ENCODE data around the gene EDDM3A.
"Not testable (repeated sequence)": the region's sequence is repeated elsewhere in the genome, so short reads cannot be mapped to it uniquely, and the experiment has no call there.

The EDDM3A gene

DNA sequence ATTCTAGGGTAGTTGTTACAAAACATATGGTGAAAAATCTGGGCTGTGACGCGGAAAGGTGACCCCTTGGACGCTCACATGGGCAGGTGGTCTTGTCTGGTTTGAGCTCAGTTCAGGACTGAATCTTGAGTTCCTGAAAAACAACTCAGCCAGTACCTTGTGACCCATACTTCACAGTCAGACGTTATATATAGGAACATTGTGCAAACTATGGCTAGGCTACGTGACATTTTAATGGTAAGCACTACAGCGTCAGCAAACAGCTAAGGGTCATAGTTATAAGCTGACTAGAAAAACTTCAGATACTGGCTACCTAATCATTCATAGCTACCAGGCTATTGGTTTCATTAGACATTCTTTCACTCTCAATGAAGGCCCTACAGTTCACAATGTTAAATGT lies 14.8 kb upstream of the EDDM3A start:
- intact Hi-C loops (cut with DNase I): no loop called here
- DNase-seq: no peak

DNA sequence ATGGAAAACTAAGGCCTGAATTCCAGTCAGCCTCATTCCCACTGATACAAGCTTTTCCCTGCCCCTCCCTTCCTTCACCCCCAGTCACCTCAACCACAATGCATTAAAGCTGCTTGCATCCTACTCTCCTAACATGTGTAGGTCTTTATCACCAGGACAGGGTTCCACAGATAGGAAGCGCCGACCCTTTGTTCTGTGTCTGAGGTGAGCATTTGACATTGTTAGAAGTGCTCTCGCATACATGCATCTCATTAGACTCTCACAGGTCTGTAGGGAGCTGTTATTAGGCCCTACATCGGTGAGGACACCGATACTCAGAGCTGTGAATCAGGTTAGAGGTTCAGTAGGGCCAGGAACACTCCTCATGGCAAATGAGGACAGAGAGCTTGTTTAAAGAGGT lies 13.2 kb upstream of the EDDM3A start:
- no peak for DNase-seq
- intact Hi-C loops (cut with DNase I): no loop called here

DNA sequence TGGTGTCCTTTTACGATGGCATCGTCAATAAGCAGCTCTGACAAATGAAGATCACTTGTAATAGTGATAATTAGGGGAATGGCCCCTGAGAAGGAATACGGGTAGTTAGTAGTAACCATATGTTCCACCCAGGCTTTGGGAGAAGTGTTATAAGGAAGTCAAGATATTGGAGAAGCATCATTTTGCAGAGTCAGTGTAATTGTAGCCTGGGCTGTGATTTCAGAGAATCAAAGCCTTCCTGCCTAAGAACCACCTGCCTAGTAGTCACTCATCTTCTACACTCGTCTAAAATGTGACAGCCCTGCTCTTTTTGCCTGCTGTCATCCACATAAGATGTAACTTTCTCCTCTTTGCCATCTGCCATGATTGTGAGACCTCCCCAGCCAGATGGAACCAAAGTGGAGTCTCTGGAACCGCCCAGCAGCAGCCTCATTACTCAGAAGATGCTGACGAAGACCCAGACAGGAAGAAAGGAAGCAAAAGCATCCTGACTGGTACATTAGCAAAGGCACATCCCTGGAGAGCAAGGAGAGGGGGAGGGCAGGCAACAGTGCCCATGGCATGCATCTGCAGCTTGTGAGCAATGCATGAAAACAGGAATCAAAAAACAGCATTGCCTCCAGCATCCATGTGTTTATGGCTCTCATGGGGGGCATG lies 12.6 kb upstream of the EDDM3A start:
- peak in 1 of 42 donors; percentile 10 for DNase-seq

DNA sequence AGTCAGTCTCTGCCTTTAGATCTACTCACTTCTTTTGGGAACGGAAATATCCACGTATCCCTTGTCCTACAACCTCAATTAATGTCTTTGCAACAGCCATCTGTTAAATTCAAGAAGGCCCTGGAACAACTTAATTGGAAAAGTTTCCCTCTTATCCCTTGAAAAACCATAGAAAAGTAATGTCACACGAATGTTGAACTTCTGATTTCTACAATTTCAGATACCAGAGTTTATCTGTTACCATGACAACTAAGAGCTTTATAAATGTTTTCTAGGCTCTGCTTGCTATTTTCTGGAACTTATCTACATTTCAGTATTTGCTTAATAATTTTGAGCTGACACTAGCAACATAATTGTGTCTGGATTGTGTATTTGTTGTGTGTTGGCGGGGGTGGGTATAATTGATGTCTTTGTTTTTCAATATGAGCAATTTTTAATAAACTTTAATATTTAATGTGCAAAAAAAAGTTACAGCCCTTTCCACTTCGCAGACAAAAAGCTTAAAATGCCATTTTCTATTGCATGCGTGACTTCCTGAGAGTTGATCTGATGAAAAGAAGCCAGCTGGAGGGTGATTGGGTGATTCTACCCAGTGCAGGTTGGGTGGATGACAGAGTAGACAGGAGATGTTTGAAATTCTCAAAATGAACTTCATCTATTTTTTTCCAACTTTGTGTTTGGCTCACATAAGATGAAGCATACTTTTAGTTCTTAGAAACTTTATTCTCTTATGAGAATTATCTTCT lies 11.8 kb upstream of the EDDM3A start:
- intact Hi-C loops (cut with DNase I): no loop called here
- no peak for DNase-seq

More for the DNA sequence above, 12.6 kb upstream of the EDDM3A start:
- intact Hi-C loops (cut with DNase I): no loop called here

DNA sequence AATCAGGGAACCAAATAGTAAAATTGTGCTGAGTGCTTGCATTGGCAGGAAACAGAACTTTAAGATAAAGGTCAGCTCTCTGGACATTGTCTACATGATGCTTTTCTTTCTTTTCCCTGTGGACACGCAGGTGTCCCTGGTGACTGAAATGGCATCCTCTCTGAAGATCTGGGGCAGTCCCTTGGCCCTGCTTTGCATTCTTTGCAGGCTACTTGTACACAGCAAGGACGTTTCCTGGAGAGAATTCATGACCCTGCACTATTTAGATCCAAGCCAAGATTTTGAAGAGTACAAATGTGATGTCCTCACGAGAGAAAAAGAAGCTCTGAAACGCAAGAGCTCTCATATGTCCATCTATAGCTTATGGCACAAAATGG lies 11.3 kb upstream of the EDDM3A start:
- DNase-seq: peak in 1 of 42 donors; percentile 1
- intact Hi-C loops (cut with DNase I): no loop called here

DNA sequence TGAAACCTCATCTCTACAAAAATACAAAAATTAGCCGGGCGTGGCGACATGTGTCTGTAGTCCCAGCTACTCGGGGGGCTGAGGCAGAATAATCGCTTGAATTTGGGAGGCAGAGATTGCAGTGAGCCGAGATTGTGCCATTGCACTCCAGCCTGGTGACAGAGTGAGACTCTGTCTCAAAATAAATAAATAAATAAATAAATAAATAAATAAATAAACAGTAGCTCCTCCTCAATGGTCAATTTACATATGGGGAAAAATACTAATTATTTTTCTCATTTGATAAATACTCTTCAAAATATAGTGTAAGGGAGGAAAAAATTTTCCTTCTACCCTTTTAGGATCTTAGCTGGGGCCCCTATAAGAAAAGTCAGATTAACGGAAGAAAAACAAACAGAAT lies 7.4 kb upstream of the EDDM3A start:
- intact Hi-C loops (cut with DNase I); DNase-seq: not testable (repeated sequence)

DNA sequence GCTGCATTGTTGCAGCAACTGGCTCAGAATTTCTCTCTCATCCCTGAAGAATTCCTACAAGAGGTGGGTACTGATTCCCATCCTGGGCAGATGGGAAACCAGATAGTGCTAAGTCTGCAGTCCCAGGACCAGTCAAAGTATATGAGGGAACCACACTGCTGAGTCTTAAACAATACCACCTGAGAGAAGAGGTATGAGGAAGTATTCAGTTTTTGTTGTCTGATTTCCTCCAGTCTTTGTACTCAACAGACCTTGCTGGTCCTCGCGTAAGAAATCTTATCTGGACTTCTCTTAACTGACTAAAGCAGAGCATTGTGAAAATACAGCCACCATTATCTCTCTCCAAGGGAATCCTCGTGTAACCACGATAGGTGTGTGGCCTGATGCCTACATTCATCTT lies 3.6 kb upstream of the EDDM3A start:
- DNase-seq: no peak

DNA sequence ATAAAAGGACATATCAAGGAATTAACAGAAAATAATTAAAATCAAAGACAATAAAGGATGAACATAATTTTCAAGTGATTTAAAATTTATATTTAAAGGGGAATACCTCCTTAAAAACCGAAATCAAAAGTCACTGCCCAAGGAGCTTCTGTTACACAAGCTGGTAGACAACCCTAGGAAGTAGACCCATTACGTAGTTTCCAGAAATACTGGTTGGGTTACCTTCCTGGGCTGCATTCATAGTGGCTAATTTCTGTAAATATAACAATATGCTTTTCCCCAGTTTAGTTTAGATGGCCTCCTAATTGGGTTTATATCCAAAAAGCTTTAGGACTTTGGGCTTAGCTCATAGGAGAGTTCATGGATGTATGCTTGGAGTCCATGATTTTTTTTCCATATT lies 2.1 kb upstream of the EDDM3A start:
- no peak for DNase-seq
- intact Hi-C loops (cut with DNase I): no loop called here

More for the DNA sequence above, 3.6 kb upstream of the EDDM3A start:
- intact Hi-C loops (cut with DNase I): no loop called here

DNA sequence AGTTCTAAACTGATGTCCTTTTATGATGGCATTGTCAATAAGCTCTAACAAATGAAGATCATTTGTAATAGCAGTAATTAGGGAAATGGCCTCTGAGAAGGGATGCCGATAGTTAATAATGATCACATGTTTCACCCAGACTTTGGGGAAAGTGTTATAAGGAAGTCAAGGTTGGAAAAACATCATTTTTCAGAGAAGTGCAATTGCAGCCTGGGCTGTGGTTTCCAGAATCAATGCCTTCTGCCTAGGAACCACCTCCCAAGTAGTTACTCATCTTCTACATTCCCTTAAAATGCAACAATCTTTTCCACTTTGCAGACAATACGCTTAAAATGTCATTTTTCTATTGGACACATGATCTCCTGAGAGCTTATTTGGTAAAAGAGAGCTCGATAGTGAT lies 879 bp downstream of the EDDM3A start:
- intact Hi-C loops (cut with DNase I): no loop called here
- DNase-seq: no peak

DNA sequence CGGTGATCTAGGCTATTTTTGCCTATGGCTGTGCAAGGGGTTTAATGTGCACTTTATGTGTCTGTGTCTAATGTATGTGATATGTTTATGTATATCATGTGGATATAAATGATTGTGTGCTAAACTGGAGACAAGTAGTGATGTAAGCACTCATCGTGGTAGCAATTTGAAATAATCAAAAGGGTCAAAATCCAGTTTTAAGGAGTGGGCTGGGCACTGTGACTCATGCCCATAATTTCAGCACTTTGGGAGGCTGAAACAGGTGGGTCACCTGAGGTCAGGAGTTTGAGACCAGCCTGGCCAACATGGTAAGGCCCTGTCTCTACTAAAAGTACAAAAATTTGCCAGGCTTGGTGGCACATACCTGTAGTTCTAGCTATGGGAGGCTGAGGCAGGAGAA lies 2.8 kb downstream of the EDDM3A start:
- intact Hi-C loops (cut with DNase I): no loop called here
- DNase-seq: no peak

DNA sequence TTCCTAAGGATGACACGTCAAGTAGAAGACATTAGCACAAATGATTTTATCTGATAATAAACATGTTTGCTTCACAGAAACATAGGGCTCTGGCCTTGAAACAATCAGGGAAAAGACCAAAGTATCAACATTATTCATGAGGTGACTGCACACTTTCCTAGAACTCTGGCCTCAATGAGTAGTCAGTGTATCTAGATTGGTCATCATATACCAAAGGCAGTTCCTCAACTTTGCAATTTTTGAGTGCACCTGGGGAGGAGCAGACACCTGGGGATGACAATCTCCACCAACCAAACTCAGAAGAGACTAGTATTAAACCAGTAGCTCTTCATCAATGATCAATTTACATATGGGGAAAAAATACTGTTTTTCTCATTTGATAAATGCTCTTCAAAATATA lies 4.5 kb downstream of the EDDM3A start:
- DNase-seq: no peak
- intact Hi-C loops (cut with DNase I): no loop called here

DNA sequence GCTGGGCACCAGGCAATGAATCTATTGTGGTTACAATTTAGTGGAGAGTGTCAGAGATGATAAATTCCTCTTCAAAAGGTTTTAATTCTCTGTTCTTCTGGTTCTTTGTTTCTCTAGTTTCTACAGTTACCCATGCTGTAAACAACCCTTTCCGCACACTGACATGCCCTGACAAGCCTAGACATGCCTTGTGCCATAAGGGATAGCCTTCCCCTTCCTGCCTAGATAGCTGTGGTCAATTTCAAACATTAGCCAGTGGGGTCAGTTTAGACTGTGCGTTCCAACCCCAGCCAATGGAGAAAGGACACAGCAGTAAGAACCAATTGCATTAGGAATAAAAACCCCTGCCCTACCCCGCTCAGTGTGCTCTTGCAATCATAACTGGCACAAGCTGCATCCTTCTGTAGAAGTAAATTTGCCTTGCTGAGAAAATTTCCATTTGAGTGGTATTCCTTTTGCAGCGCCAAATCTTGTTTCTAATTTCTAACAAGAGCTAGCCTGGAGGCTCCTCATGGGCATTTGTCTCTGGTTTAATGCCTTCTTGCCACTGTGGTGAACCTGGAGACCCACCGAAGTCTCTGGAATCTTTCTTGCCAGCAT lies 6.4 kb downstream of the EDDM3A start:
- intact Hi-C loops (cut with DNase I): no loop called here
- DNase-seq: no peak

DNA sequence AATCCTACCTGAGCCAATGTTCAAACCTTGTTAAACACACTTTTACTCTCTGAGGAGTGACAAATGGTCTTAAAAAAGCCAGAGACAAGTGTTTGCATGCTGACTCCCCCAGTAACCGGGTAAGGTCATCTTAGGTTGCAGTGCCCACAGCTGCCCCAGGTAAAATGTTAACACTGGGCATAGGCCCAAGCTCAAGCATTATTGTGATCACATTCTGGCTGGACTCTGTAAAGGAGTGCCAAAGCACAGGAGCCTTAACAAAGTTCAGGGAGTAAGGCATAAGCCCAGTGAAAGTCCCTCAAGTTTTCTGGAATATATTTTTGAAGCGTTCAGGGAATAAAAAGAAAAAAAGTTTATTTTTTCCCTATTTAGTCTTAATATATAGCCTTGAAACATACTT lies 8.6 kb downstream of the EDDM3A start:
- intact Hi-C loops (cut with DNase I): no loop called here

DNA sequence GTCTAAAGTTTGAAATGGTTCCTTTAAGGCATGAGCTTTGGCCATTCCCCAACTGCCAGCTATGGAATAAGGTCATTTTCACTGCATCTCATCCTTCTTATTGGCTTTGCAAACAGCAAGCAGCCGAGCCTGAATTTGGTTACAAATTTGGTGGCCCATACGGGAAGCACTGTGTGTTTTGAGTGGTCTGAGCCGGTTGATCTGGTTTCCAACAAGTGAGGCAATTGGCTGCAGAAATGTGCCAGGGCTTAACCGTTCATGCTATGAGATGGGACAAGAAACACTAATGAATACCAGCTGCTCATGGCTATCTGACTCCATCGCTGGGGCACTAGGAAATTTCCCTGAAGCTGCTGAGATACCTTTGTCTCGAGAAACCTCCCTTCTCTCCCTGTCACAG lies 9.3 kb downstream of the EDDM3A start:
- DNase-seq: no peak
- intact Hi-C loops (cut with DNase I): no loop called here

More for the DNA sequence above, 8.6 kb downstream of the EDDM3A start:
- DNase-seq: no peak

DNA sequence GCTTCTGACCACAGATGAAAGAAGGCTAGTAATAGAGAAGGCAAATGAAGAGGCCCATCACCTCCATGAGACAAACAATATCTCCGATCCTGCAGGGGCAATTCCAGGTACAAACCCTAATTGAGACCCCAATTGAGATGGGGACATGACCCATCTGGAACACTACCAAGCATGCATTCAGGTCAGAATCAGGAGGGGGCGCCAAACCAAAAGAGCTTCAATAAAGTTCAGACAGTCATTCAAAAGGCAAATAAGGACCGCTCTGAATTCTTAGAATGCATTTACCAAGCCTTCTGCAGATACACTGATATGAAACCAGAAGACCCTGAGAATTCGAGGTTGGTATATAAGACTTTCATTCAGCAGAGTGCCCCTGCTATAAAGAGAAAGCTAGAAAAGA lies 12.3 kb downstream of the EDDM3A start:
- intact Hi-C loops (cut with DNase I): no loop called here

DNA sequence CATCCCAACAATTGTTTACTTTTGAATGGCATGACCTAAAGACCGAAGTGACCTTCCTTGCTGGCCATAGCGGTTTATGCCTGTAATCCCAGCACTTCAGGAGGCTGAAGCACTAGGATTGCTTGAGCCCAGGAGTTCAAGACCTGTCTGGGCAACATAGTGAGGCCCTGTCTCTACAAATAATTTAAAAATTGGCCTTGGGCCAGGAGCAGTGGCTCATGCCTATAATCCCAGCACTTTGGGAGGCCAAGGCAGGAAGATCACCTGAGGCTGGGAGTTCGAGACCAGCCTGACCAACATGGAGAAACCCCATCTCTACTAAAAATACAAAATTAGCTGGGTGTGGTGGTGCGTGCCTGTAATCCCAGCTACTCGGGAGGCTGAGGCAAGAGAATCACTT lies 13.8 kb downstream of the EDDM3A start:
- intact Hi-C loops (cut with DNase I); DNase-seq: not testable (repeated sequence)

More for the DNA sequence above, 12.3 kb downstream of the EDDM3A start:
- DNase-seq: peak in 35 of 42 donors; percentile 5 to 82 (median 39)

DNA sequence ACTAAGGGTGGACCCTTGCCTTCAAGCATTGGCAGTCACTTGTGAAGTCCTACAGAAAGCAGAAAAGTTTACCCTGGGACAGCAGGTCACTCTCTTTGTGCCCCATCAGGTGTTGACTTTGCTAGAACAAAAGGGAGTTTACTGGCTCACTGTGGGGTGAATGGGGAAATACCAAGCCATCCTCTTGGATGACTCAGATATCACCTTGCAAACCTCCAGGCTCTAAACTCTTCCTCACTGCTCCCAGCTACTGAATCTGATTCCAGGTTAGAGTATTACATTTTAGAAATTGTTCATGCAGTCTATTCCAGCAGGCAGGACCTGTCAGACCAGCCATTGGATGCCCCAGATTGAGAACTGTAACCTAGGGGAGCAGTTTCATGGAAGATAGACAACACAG lies 15.3 kb downstream of the EDDM3A start:
- no peak for DNase-seq
- intact Hi-C loops (cut with DNase I): no loop called here

DNA sequence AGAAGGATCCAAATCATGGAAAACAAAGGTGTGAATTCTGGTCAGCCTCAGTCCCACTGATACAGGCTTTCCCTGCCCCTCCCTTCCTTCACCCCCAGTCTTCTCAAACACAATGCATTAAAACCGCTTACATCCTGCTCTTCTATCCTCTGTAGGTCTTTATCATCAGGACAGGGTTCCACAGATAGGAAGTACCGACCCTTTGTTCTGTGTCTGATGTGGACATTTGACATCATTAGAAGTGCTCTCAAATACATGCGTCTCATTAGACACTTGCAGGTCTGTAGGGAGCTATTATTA lies 22.9 kb downstream of the EDDM3A start:
- intact Hi-C loops (cut with DNase I): no loop called here
- DNase-seq: no peak

DNA sequence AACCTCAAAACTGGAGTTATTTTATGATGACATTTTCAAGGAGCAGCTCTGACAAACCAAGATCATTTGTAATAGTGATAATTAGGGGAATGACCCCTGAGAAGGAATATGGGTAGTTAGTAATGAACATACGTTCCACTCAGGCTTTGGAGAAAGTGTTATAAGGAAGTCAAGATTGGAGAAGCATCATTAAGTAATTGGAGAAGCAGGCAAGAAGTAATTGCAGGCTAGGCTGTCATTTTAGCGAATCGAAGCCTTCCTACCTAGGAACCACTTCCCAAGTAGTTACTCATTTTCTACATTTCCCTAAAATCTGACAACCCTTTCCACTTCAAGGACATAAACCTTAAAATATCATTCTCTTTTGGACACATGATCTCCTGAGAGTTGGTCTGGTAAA lies 23.7 kb downstream of the EDDM3A start:
- intact Hi-C loops (cut with DNase I): no loop called here
- DNase-seq: no peak

DNA sequence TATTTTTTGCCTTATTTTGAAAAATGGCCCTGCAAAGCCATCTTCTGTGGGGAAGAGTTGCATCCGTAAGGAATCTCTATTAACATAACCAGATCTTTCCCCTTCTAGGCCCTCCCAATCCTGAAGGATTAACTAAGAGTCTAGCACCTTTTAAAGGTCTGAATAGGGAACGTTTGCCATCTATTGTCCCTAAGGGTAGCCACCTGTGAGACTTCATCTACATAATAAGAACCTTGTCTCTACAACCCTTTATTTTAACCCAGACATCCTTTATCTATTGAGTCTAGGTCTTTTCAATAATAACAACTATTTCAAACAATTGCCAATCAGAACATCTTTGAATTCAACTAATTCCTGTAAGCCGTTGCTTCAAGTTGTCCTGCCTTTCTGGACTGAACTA lies 27.0 kb downstream of the EDDM3A start:
- intact Hi-C loops (cut with DNase I): no loop called here
- no peak for DNase-seq

DNA sequence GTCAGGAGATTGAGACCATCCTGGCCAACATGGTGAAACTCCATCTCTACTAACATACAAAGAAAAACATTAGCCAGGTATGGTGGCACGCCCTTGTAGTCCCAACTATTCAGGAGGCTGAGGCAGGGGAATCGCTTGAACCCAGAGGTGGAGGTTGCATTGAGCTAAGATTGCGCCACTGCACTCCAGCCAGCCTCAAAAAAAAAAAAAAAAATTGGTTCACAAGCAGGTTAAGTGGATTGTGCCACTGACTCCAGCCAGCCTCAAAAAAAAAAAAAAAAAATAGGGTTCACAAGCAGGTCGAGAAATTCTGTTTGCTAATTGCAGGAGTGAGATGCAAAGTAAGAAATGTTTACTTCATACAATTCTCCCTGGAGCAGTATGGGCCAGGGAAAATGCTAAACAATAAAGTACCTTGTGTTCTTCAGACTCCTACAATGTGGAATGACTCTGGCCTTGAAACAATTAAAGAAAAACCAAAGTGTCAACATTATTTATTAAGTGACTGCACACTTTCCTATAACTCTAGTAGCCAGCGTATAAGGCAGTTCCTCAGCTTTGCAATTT lies 28.7 kb downstream of the EDDM3A start:
- intact Hi-C loops (cut with DNase I): no loop called here

More for the DNA sequence above, 28.7 kb downstream of the EDDM3A start:
- DNase-seq: no peak

Data from head of caudate nucleus (tissue), 42 donors.